Ascending aorta (tissue), 2 donors: Measurements from ENCODE around the gene ARHGEF28. TPM values are rescaled to one million over a fixed set of nuclear protein-coding genes. Genes with fewer than 3 reads are reported as not detected.
A peak's percentile ranks its signal among the peaks of the same experiment; 100 is the strongest.

Experiments used
- DNase-seq, 2 donors: peaks; one replicate each; pipeline ENCODE4 v3.0.0-alpha.2; 2019; ENCODE audit warnings: low spot score in 2 of 2
- H3K27ac ChIP-seq, 2 donors: fragments of 200-600 bp; sonication (generic); one replicate each; pipeline ENCODE4 v1.5.1; 2016 to 2017; ENCODE audit warnings: mild to moderate bottlenecking in 1 of 2
- H3K27me3 ChIP-seq: fragments of 200-600 bp; sonication (generic); one replicate; pipeline ENCODE4 v1.5.1; 2017
- H3K36me3 ChIP-seq, 2 donors: fragments of 200-600 bp; sonication (generic); one replicate each; pipeline ENCODE4 v1.5.1; 2016
- H3K4me1 ChIP-seq, 2 donors: fragments of 200-600 bp; sonication (generic); one replicate each; pipeline ENCODE4 v1.5.1; 2016 to 2017; ENCODE audit warnings: mild to moderate bottlenecking in 1 of 2
- H3K4me3 ChIP-seq, 2 donors: fragments of 200-600 bp; sonication (generic); one replicate each; pipeline ENCODE4 v1.5.1; 2016 to 2017; ENCODE audit warnings: mild to moderate bottlenecking in 1 of 2
- H3K9me3 ChIP-seq, 2 donors: fragments of 200-600 bp; sonication (generic); one replicate each; pipeline ENCODE4 v1.5.1; 2016
- CTCF ChIP-seq, 3 experiments: fragments of 200-600 bp in 2 of 3; fragments of 450-650 bp in 1 of 3; sonication (generic) in 2 of 3; IDR thresholded peaks; one replicate each; pipeline ENCODE4 v1.5.1; 2016 to 2019; ENCODE audit warnings: antibody characterized with exemption in 3 of 3, mild to moderate bottlenecking in 1 of 3, moderate library complexity in 1 of 3
- intact Hi-C: fragments of 100-400 bp; cut with DNase I; formaldehyde crosslinking; loops from one replicate; pipeline ENCODE4 v1.15.1; 2023
- total RNA-seq: library from RNA; depleted of rRNA; stranded (reverse); fragments of >200 nt; gene quantifications from one replicate; pipeline ENCODE4 v1.1.0, GENCODE V29; 2016

The ARHGEF28 gene
- total RNA-seq, 1 donor from 2014 or later, result 15.1 TPM

- Histone ChIP-seq H3K27me3 (no peaks in the 10 kb centered on the region), H3K4me3 (no peak overlapping the region), H3K9me3 (no peaks in the 10 kb centered on the region), H3K4me1 (peaks cover 7 to 31% of the 10 kb centered on the region in 2 donors), H3K36me3 (no peaks in the 10 kb centered on the region), H3K27ac (peak overlapping the region; percentile 55 to 73)
- intact Hi-C loops, result no loop called here
- no peak for DNase-seq
- TF ChIP-seq CTCF (IDR thresholded peaks at IDR 0.05), result no peak
These were observed 199.7 kb downstream of the ARHGEF28 start for GRCh38 chr5:73825736-73826135.

GRCh38 chr5:73826301-73827105 is 200.5 kb downstream of the ARHGEF28 start:
- intact Hi-C loops, result no loop called here
- DNase-seq, result no peak
- no peaks in the 10 kb centered on the region for H3K36me3 ChIP-seq
- no peak for TF ChIP-seq CTCF (IDR thresholded peaks at IDR 0.05)
- peaks cover 7 to 28% of the 10 kb centered on the region in 2 donors for H3K4me1 ChIP-seq
- no peaks in the 10 kb centered on the region for H3K9me3 ChIP-seq
- peak overlapping the region; percentile 55 to 73 for H3K27ac ChIP-seq
- H3K27me3 ChIP-seq, result no peaks in the 10 kb centered on the region
- H3K4me3 ChIP-seq, result no peak overlapping the region

- Histone ChIP-seq H3K27ac (peak overlapping the region; percentile 55 to 73), H3K36me3 (no peaks in the 10 kb centered on the region), H3K4me3 (no peak overlapping the region), H3K4me1 (peaks cover 7 to 22% of the 10 kb centered on the region in 2 donors), H3K9me3 (no peaks in the 10 kb centered on the region), H3K27me3 (no peaks in the 10 kb centered on the region)
- no peak for TF ChIP-seq CTCF (IDR thresholded peaks at IDR 0.05)
- intact Hi-C loops, result no loop called here
- DNase-seq, result no peak
These were observed 201.1 kb downstream of the ARHGEF28 start for GRCh38 chr5:73827106-73827450.

- peaks cover 4 to 12% of the 10 kb centered on the region in 2 donors for H3K4me1 ChIP-seq
- no peak for DNase-seq
- no peak overlapping the region for H3K27ac ChIP-seq
- H3K4me3 ChIP-seq, result no peak overlapping the region
- no peak for TF ChIP-seq CTCF (IDR thresholded peaks at IDR 0.05)
- intact Hi-C loops, result no loop called here
- no peaks in the 10 kb centered on the region for H3K27me3 ChIP-seq
- peaks cover 0 to 7% of the 10 kb centered on the region in 2 donors for H3K36me3 ChIP-seq
- H3K9me3 ChIP-seq, result no peaks in the 10 kb centered on the region
These were observed 202.5 kb downstream of the ARHGEF28 start for GRCh38 chr5:73828465-73828864.

GRCh38 chr5:73830646-73831045 is 204.7 kb downstream of the ARHGEF28 start:
- Histone ChIP-seq H3K9me3 (no peaks in the 10 kb centered on the region), H3K27ac (no peak overlapping the region), H3K4me1 (peaks cover 4 to 12% of the 10 kb centered on the region in 2 donors), H3K36me3 (peaks cover 0 to 7% of the 10 kb centered on the region in 2 donors), H3K27me3 (no peaks in the 10 kb centered on the region), H3K4me3 (no peak overlapping the region)
- TF ChIP-seq CTCF (IDR thresholded peaks at IDR 0.05), result no peak
- DNase-seq, result no peak
- intact Hi-C loops, result no loop called here
